Fibroblast of lung (primary cell): ENCODE results near the gene UGT1A5. TPM values are rescaled to one million over a fixed set of nuclear protein-coding genes. Genes with fewer than 3 reads are reported as not detected.
"Not testable (repeated sequence)": the region's sequence is repeated elsewhere in the genome, so short reads cannot be mapped to it uniquely, and the experiment has no call there.

ENCODE experiments used
- DNase-seq, 2 donors: peaks; one replicate each; pipeline versions ENCODE4 v3.0.0 to v3.0.0-alpha.2; 2010; ENCODE audit warnings: low read depth in 2 of 2
- H2AFZ ChIP-seq: 2 replicates; pipeline ENCODE4 v1.5.1; 2012; ENCODE audit warnings: low read length, control low read depth, inconsistent platforms
- H3K27ac ChIP-seq: 2 replicates; pipeline ENCODE4 v1.5.1; 2011; ENCODE audit warnings: low read length, control low read depth; ENCODE audit not compliant: insufficient read depth
- H3K27me3 ChIP-seq: 2 replicates; pipeline ENCODE4 v1.5.1; 2011; ENCODE audit warnings: mild to moderate bottlenecking, low read length; ENCODE audit not compliant: control insufficient read depth, insufficient read depth
- H3K36me3 ChIP-seq: 2 replicates; pipeline ENCODE4 v1.5.1; 2011; ENCODE audit warnings: low read length; ENCODE audit not compliant: control insufficient read depth, insufficient read depth
- H3K4me1 ChIP-seq: 2 replicates; pipeline ENCODE4 v1.5.1; 2011; ENCODE audit warnings: low read length; ENCODE audit not compliant: control insufficient read depth, insufficient read depth; ENCODE audit errors: extremely low read depth
- H3K4me2 ChIP-seq: 2 replicates; pipeline ENCODE4 v1.5.1; 2011; ENCODE audit warnings: low read length, control low read depth; ENCODE audit not compliant: insufficient read depth; ENCODE audit errors: extremely low read depth
- H3K4me3 ChIP-seq, 4 experiments: fragments of 200-600 bp in 1 of 4; sonication (generic) in 1 of 4; replicated peaks in 1 of 4; 2 replicates each; pipeline ENCODE4 v1.5.1; 2011 to 2016; ENCODE audit warnings: low read length in 4 of 4, low read depth in 3 of 4, mild to moderate bottlenecking in 3 of 4, control low read depth in 2 of 4, inconsistent platforms in 1 of 4, mixed read lengths in 1 of 4; ENCODE audit not compliant: insufficient read depth in 1 of 4; ENCODE audit errors: control extremely low read depth in 1 of 4
- H3K79me2 ChIP-seq: 2 replicates; pipeline ENCODE4 v1.5.1; 2012; ENCODE audit warnings: mild to moderate bottlenecking, low read length, inconsistent platforms; ENCODE audit not compliant: control insufficient read depth, insufficient read depth
- H3K9ac ChIP-seq: 2 replicates; pipeline ENCODE4 v1.5.1; 2011; ENCODE audit warnings: mild to moderate bottlenecking, low read length, control low read depth; ENCODE audit not compliant: insufficient read depth
- H3K9me3 ChIP-seq: 2 replicates; pipeline ENCODE4 v1.5.1; 2012; ENCODE audit warnings: low read depth, low read length; ENCODE audit not compliant: control insufficient read depth, insufficient read depth
- H4K20me1 ChIP-seq: 2 replicates; pipeline ENCODE4 v1.5.1; 2011; ENCODE audit warnings: low read length; ENCODE audit not compliant: control insufficient read depth, insufficient read depth; ENCODE audit errors: extremely low read depth
- CTCF ChIP-seq, 2 donors: IDR thresholded peaks in 1 of 2; conservative IDR thresholded peaks in 1 of 2; 1 replicate in 1 of 2; 2 replicates in 1 of 2; pipeline ENCODE4 v1.5.1; 2011 to 2012; ENCODE audit warnings: low read length in 2 of 2, control low read depth in 1 of 2, inconsistent platforms in 1 of 2, low read depth in 1 of 2, mild to moderate bottlenecking in 1 of 2
- EZH2 ChIP-seq: IDR thresholded peaks from 2 replicates; pipeline ENCODE4 v1.5.1; 2012; ENCODE audit warnings: low read length, control low read depth, mild to moderate bottlenecking; ENCODE audit errors: missing control alignments
- polyA plus RNA-seq, 2 donors: library from polyadenylated mRNA; depleted of rRNA in 1 of 2; stranded (reverse) in 1 of 2; unstranded in 1 of 2; fragments of >200 nt; gene quantifications; 2 replicates each; pipeline ENCODE4 v1.2.1, GENCODE V29; 2011 to 2012; ENCODE audit warnings: missing spikeins in 1 of 2
- total RNA-seq: library from RNA; depleted of rRNA; stranded (reverse); fragments of >200 nt; gene quantifications from 2 replicates; pipeline ENCODE4 v1.2.1, GENCODE V29; 2014

UGT1A5 gene
- total and polyA plus RNA-seq, 2 donors (not counting 1 experiment from before 2014, with no cell fraction given) = not detected

GRCh38 chr2:233743464-233744259 is 31.0 kb downstream of the UGT1A5 start:
- Histone ChIP-seq H3K9me3 (no peaks in the 10 kb centered on the region), H3K4me3 (no peak overlapping the region), H2AFZ (no peak overlapping the region), H4K20me1 (no peaks in the 10 kb centered on the region), H3K9ac (no peak overlapping the region), H3K27ac (no peak overlapping the region), H3K79me2 (no peaks in the 10 kb centered on the region), H3K36me3 (no peaks in the 10 kb centered on the region), H3K4me1 (no peaks in the 10 kb centered on the region), H3K4me2 (no peak overlapping the region), H3K27me3 (no peaks in the 10 kb centered on the region)
- no peak for DNase-seq
- TF ChIP-seq CTCF (conservative IDR thresholded peaks at IDR 0.05 in 1 of 2, IDR thresholded peaks at IDR 0.05 in 1 of 2; ENCODE audit: low read depth in 1 of 2, low read length in 2 of 2) (no peak), EZH2 (no peak)

GRCh38 chr2:233745073-233745755 is 32.5 kb downstream of the UGT1A5 start:
- Histone ChIP-seq H3K9ac (no peak overlapping the region), H3K4me2 (no peak overlapping the region), H2AFZ (no peak overlapping the region), H4K20me1 (no peaks in the 10 kb centered on the region), H3K27me3 (no peaks in the 10 kb centered on the region), H3K9me3 (no peaks in the 10 kb centered on the region), H3K4me3 (no peak overlapping the region), H3K36me3 (no peaks in the 10 kb centered on the region), H3K79me2 (no peaks in the 10 kb centered on the region), H3K27ac (no peak overlapping the region), H3K4me1 (no peaks in the 10 kb centered on the region)
- TF ChIP-seq EZH2 = no peak
- no peak for TF ChIP-seq CTCF (conservative IDR thresholded peaks at IDR 0.05 in 1 of 2, IDR thresholded peaks at IDR 0.05 in 1 of 2; ENCODE audit: low read depth in 1 of 2, low read length in 2 of 2)
- DNase-seq = no peak

GRCh38 chr2:233745838-233746237 is 33.1 kb downstream of the UGT1A5 start:
- H3K4me2 ChIP-seq, H2AFZ ChIP-seq, H3K9ac ChIP-seq, H3K27ac ChIP-seq, H3K9me3 ChIP-seq, H3K4me1 ChIP-seq, H3K4me3 ChIP-seq, DNase-seq, H3K79me2 ChIP-seq, H3K36me3 ChIP-seq, H3K27me3 ChIP-seq, H4K20me1 ChIP-seq: not testable (repeated sequence)
